Measurements from ENCODE around the gene KCNQ1. TPM values are rescaled to one million over a fixed set of nuclear protein-coding genes. Genes with fewer than 3 reads are reported as not detected.

KCNQ1 gene
- total RNA-seq, 1 experiment from 2014 or later, result 9.2 TPM

DNA sequence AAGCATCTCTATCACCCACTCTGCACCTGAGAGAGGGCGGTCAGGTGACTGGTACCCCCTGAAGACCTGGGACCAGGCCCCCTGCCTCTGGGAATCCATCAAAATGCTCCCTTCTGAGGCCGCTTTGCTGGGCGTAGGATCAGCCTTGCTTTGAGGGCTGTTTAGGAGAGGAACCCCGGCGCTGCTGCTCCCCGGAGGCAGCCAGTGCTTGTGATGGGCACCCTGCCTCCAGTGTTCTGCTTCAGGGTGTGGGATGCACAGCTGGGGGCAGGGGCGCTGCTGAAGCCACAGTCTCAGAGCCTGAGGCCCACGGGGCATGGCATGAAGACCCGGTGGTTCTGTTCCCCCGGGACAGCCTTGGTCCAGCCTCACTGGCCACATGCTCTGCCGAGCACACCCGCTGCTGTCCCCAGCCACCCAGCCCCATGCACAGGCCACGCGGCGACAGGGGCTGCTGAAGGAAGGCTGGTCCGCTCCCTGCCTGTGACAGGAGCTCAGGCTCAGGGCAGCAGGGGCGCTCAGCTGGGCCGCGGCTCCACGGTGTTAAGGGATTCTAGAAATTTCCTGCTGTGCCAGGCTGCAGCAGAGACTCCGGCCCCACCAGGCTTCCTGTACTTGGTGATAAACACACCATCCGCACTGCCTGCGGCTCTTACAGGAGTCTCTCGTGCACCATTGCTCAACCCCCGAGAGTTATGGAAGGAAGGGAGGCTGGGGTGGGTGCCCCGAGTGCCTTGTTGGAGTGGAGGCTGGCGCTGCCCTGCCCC, 91.0 kb downstream of the KCNQ1 start:
- Mint-ChIP-seq H3K4me3 (ENCODE audit: low read depth, unreplicated experiment) (no peak overlapping the region), H3K27ac (ENCODE audit: unreplicated experiment) (no peak overlapping the region), H3K27me3 (ENCODE audit: unreplicated experiment) (no peaks in the 10 kb centered on the region), H3K9me3 (ENCODE audit: low read depth, unreplicated experiment) (no peaks in the 10 kb centered on the region), H3K4me1 (ENCODE audit: low read depth, unreplicated experiment) (peaks cover 15% of the 10 kb centered on the region), H3K36me3 (ENCODE audit: insufficient read depth, unreplicated experiment) (peaks cover 5% of the 10 kb centered on the region)
- intact Hi-C loops (cut with micrococcal nuclease; ENCODE audit: unreplicated experiment), result loop anchor here (10.0 kb wide), 1 partner anchor 159 kb away; the partner anchor contains the start of gene KCNQ1OT1
- TF ChIP-seq, protein P1, sequence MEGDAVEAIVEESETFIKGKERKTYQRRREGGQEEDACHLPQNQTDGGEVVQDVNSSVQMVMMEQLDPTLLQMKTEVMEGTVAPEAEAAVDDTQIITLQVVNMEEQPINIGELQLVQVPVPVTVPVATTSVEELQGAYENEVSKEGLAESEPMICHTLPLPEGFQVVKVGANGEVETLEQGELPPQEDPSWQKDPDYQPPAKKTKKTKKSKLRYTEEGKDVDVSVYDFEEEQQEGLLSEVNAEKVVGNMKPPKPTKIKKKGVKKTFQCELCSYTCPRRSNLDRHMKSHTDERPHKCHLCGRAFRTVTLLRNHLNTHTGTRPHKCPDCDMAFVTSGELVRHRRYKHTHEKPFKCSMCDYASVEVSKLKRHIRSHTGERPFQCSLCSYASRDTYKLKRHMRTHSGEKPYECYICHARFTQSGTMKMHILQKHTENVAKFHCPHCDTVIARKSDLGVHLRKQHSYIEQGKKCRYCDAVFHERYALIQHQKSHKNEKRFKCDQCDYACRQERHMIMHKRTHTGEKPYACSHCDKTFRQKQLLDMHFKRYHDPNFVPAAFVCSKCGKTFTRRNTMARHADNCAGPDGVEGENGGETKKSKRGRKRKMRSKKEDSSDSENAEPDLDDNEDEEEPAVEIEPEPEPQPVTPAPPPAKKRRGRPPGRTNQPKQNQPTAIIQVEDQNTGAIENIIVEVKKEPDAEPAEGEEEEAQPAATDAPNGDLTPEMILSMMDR (IDR thresholded peaks at IDR 0.05; ENCODE audit: unreplicated experiment), result no peak
- DNase-seq, result no peak
- CTCF ChIA-PET, result no interaction called here
- no TSS peak for BruUV-seq (replicated peaks)

DNA sequence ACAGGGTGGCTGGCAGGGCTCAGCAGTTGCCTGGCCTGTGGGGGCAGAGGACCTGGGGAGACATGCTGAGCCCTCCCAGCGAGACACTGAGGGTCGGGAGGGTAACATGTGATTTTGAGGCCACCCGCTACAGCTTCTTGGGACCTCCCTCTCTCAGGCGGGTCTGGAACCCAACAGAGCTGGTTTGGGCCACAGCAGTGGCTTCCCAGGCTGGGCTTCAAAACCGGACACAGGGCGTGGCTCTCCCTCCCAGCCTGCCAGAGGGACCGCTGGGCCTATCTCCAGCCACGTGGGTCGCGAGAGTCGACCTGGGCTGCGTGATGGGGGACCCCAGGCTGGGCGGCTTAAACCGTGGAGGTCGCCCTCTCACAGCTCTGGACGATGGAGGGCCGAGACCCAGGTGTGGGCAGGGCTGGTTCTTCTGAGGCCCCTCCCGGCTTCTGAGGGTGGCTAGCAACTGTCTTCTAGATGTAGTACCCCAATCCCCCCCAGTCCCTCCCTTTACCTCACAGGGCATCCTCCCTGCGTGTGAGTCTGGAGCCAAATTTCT, 91.7 kb downstream of the KCNQ1 start:
- Mint-ChIP-seq H3K27ac (ENCODE audit: unreplicated experiment) (no peak overlapping the region), H3K27me3 (ENCODE audit: unreplicated experiment) (no peaks in the 10 kb centered on the region), H3K4me3 (ENCODE audit: low read depth, unreplicated experiment) (no peak overlapping the region), H3K9me3 (ENCODE audit: low read depth, unreplicated experiment) (no peaks in the 10 kb centered on the region), H3K4me1 (ENCODE audit: low read depth, unreplicated experiment) (peaks cover 15% of the 10 kb centered on the region), H3K36me3 (ENCODE audit: insufficient read depth, unreplicated experiment) (peaks cover 5% of the 10 kb centered on the region)
- intact Hi-C loops (cut with micrococcal nuclease; ENCODE audit: unreplicated experiment), result loop anchor here (10.0 kb wide), 1 partner anchor 158 kb away; the partner anchor contains the start of gene KCNQ1OT1
- TF ChIP-seq, protein P1 (IDR thresholded peaks at IDR 0.05; ENCODE audit: unreplicated experiment), result no peak
- CTCF ChIA-PET, result no interaction called here
- BruUV-seq (replicated peaks), result no TSS peak
- no peak for DNase-seq

DNA sequence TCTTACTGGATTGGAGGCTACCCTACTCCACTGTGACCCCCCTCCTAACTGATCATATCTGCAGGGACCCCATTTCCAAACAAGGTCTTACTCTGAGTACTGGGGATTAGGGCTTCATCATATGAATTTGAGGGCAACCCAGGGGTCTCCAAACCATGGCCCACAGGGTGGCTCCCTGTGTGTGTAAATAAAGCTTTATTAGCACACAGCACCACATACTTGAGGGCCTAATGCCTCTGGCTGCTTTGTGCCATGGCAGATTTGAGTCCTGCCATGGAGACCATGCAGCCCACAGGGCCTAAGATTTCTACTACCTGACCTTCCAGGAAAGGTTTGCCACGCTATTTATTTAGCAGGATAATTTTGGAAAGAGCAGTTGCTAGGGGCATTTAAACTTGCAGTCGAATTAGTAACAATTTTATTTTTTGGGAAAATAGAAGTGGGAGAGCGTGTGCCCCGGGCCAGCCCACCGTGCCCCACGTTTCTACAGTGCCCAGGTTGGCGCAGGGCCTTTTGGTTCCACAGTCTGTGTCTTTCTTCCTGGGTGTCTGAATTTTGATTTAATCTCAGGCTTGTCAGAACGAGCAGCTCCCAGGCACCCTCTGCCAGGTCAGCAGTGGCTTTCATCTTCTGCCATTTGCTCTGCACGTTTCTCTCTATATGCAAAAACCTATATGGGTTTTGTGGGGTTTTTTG, 92.3 kb downstream of the KCNQ1 start:
- H3K4me3 Mint-ChIP-seq (ENCODE audit: low read depth, unreplicated experiment), result no peak overlapping the region
- intact Hi-C loops (cut with micrococcal nuclease; ENCODE audit: unreplicated experiment), result loop anchor here (10.0 kb wide), 1 partner anchor 158 kb away; the partner anchor contains the start of gene KCNQ1OT1
- DNase-seq, result no peak
- BruUV-seq (replicated peaks), result no TSS peak
- H3K27me3 Mint-ChIP-seq (ENCODE audit: unreplicated experiment), result no peaks in the 10 kb centered on the region
- H3K9me3 Mint-ChIP-seq (ENCODE audit: low read depth, unreplicated experiment), result no peaks in the 10 kb centered on the region
- H3K4me1 Mint-ChIP-seq (ENCODE audit: low read depth, unreplicated experiment), result peaks cover 15% of the 10 kb centered on the region
- H3K27ac Mint-ChIP-seq (ENCODE audit: unreplicated experiment), result no peak overlapping the region
- peaks cover 5% of the 10 kb centered on the region for H3K36me3 Mint-ChIP-seq (ENCODE audit: insufficient read depth, unreplicated experiment)
- CTCF ChIA-PET, result no interaction called here
- TF ChIP-seq, protein P1 (IDR thresholded peaks at IDR 0.05; ENCODE audit: unreplicated experiment), result no peak

DNA sequence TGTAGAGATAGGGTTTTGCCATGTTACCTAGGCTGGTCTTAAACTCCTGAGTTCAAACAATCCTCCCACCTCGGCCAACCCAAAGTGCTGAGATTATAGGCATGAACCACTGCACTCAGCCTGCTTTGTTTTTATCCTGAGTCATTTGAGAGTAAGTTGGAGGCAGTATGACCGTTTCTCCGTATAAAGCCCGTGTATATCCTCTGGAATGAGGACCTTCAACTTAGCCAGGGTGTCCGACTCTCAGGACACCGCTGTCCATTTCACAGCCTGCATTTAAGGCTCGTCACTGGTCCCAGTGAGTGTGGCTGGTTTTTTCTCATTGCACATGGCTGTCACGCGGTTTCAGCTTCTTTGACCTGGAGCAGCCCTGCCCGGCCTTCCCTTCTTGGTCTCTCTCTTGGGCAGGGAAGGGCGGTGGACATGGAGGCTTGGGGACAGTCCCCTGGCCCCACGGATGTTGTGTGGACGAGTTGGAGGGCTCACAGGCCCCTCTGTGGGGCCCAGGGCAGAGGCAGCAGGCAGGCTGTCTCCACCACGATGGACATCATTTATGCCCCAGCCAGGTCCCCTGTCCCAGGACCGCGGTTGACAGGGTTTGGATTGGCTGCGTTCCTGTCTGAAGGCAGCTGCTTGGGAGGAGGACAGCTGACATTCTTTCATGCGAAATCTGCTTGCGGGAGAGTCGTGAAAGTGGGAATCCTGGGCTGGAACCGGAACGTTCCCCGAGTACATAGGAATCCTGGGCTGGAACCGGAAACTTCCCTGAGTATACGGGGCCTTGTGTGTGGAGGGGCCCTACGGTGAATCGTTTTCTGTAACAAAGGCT, 93.3 kb downstream of the KCNQ1 start:
- CTCF ChIA-PET, result no interaction called here
- TF ChIP-seq, protein P1 (IDR thresholded peaks at IDR 0.05; ENCODE audit: unreplicated experiment), result no peak
- no peak overlapping the region for H3K27ac Mint-ChIP-seq (ENCODE audit: unreplicated experiment)
- no peaks in the 10 kb centered on the region for H3K9me3 Mint-ChIP-seq (ENCODE audit: low read depth, unreplicated experiment)
- no peaks in the 10 kb centered on the region for H3K27me3 Mint-ChIP-seq (ENCODE audit: unreplicated experiment)
- BruUV-seq (replicated peaks), result no TSS peak
- H3K4me1 Mint-ChIP-seq (ENCODE audit: low read depth, unreplicated experiment), result peaks cover 8% of the 10 kb centered on the region
- no peak overlapping the region for H3K4me3 Mint-ChIP-seq (ENCODE audit: low read depth, unreplicated experiment)
- no peaks in the 10 kb centered on the region for H3K36me3 Mint-ChIP-seq (ENCODE audit: insufficient read depth, unreplicated experiment)
- no peak for DNase-seq
- intact Hi-C loops (cut with micrococcal nuclease; ENCODE audit: unreplicated experiment), result loop anchor here (10.0 kb wide), 1 partner anchor 157 kb away; the partner anchor contains the start of gene KCNQ1OT1

All from Calu3 (cell line).